NOMO-1 treated with DMSO at 0.1 percent for 48 hours (cell line): ENCODE data around the gene MARCHF3.
"Not testable (repeated sequence)": the region's sequence is repeated elsewhere in the genome, so short reads cannot be mapped to it uniquely, and the experiment has no call there.

Source experiments
- DNase-seq: peaks from one replicate; lab custom pipeline; 2025; ENCODE audit not compliant: unreplicated experiment; lab: John Stamatoyannopoulos, UW

The MARCHF3 gene

DNA sequence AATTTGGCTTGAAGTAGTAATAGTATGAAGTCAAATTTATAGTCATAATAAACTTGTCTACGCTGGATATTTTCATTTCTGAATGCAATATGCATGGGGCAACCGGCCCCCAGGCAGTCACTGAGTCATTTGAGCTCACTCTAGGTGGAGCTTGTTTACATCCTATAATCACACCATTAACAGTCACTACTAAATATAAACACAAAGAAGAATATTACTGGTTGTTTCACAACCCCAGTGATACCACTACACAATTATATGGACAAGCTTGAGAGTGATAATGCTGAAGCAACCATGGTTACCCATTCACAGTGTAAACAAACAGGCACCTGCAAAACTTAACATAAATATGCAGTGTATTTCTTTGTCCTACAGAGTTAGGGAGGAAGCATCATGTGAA lies 68.7 kb downstream of the MARCHF3 start:
- DNase-seq: peak; percentile 53

DNA sequence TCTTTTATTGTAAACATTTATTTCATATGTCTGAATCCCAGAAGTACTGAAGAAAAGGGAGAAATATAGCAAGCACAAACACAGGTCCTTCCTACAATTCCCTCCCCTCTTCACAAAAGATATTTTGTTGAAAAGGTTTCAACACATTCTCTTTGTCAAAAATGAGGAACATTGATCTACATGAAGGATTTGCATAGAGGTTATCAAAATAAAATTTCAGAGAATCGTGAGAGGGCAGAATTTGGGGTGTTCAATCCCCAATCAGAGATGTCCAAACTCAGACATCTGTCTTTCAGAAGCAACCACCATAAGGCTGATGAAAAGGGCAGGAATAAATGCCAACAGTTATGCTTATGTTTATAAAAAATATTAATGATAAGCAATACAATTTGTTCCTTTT lies 69.2 kb downstream of the MARCHF3 start:
- DNase-seq: peak; percentile 19

GRCh38 chr5:126959188-126959587 lies 71.2 kb downstream of the MARCHF3 start:
- no peak for DNase-seq

DNA sequence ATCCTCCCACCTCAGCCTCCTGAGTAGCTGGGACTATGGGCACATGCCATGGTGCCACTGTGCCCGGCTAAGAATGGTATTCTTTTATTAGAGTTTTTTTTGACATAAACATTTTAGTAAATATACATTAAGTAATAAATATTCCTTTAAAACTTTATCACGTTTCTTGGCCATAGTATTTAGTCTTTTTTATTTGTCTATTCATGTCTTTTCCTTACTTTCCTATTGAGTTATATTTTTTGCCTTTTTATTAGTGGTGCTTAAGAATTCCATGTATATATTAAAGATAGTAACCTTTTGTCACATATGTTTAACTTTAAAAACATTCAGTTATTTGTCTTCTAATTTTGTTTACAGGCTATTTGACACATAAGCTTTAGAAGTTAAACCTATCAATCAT lies 73.4 kb downstream of the MARCHF3 start:
- DNase-seq: no peak

GRCh38 chr5:126954981-126955380 lies 75.4 kb downstream of the MARCHF3 start:
- DNase-seq: no peak

GRCh38 chr5:126953640-126954039 lies 76.7 kb downstream of the MARCHF3 start:
- no peak for DNase-seq

GRCh38 chr5:126949475-126949874 lies 80.9 kb downstream of the MARCHF3 start:
- DNase-seq: no peak

DNA sequence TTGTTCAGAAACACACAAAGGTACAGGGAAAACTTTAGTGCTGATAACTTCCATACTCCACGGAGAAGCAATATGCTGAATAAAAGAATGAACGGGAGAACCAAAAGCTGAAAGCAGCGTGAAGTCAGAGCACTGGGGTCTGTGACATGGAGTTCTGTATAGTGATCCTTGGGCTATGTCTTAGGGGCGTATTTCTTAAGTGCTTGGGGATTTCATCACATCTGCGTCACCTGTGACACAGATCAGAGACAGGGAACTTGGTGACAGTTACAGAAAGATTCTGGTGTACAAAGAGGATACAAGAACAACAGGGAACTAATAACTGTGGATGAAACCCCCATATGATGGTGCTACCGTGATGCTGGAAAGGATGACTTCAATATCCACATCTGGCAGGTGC lies 81.9 kb downstream of the MARCHF3 start:
- peak; percentile 21 for DNase-seq

- no peak for DNase-seq
Measured at GRCh38 chr5:126948011-126948355, 82.4 kb downstream of the MARCHF3 start.

DNA sequence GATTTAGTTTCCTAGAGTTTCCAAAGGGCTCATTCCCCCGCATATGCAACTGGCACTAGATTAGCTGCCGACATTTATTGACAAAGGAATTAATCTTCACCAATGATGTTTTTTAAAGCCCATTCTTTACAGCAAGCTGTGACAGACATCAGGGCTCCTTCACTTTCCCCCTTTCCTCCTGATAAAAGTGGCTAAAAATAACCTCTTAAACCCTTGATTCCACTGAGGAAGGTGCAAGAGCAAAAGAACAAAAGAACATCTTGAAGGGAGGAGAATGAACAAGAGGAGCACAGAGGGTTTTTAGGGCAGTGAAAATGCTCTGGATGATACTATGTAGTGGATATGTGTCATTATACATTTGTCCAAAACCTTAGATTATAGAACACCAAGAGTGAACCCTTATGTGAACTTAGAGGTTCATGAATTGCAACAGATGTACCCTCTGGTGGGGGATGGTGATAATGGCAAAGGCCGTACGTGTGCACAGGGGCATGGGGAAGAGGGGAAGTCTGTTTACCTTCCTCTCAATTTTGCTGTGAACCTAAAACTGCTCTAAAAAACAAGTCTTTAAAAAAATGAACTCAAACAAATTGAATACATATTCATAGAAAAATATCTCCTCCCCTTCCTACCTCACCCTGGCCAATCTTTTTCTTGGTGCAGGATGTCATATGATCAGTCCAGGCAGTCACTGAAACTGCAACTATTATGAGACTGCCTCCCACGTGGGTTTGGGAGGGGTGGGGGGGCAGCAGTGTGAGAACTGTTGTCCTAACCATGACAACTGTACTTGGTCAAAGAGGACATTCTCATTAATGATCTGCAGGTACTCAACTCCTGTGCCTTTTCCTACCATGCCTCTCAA lies 83.0 kb downstream of the MARCHF3 start:
- no peak for DNase-seq

- DNase-seq: not testable (repeated sequence)
Measured at GRCh38 chr5:126942908-126943307, 87.5 kb downstream of the MARCHF3 start.

GRCh38 chr5:126941403-126941802 lies 89.0 kb downstream of the MARCHF3 start:
- peak; percentile 1 for DNase-seq

- DNase-seq: no peak
Measured at GRCh38 chr5:126939887-126940286, 90.5 kb downstream of the MARCHF3 start.

DNA sequence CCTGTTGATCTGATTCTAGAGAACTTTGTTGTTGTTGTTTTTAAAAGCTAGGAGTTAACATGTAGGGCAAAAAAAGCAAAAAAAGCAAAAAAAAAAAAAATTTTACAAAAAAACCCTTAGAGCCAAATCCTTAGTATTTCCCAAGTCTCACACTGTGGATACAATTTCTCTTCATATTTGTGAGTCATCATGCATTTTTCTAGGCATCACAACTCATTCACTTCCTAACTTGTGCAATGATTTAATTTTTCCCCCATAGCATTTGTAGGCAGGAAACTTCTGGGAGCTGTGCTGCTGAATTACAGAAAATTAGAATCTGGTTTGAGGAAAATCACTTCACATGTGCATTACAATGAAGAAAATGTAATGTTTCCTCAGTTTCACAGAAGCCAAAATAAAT lies 91.9 kb downstream of the MARCHF3 start:
- DNase-seq: peak; percentile 2

- no peak for DNase-seq
Measured at GRCh38 chr5:126937771-126938170, 92.6 kb downstream of the MARCHF3 start.

DNA sequence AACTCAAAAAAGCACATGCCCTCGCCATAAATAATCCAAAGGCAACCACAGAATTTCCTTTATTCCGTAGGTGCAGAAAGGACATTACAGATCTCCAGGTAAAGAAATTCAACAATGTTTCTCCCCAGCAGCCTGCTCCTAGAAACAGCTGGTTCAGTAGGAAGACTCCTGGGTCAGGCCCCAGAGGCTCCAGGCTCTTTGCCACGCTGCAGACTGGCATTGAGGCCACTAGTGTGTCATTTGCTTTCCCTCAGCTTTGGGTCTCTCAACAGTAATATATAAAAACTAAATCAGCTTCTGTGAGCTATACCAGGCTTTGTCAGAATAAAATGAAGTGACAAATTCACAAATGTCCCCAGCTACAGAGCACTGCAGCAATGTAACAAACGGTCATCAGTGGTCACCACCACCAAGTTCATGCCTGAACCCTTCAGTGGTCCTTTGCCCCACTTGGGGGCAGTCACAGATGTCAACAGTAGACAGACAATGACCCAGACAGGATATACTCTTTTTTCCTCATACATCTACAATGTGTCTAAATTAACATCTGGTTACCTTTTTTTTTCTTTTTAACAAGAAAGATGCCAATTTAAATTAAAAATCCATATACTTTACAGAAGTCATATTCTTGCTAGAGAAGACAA lies 93.5 kb downstream of the MARCHF3 start:
- no peak for DNase-seq

GRCh38 chr5:126931963-126932660 lies 98.2 kb downstream of the MARCHF3 start:
- DNase-seq: no peak

DNA sequence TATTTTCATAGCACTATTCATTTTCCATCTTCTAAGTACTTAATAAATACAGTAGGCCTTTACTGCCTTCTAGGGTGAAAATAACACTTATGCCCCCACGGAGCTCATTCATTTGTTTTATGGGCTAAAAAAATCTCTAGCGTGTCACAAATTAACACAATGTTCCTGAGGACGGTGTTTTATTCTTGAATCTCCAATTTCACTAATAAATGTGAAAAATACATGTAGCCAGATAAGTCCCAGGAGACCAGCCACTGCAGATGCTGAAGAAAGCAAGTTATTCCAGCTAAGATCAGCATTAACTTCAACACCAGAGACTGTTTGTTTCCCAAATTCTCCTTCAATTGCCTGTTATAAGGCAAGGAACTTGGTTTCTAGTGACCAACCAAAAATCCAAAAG lies 102.3 kb downstream of the MARCHF3 start:
- no peak for DNase-seq

GRCh38 chr5:126927429-126927828 lies 102.9 kb downstream of the MARCHF3 start:
- no peak for DNase-seq

DNA sequence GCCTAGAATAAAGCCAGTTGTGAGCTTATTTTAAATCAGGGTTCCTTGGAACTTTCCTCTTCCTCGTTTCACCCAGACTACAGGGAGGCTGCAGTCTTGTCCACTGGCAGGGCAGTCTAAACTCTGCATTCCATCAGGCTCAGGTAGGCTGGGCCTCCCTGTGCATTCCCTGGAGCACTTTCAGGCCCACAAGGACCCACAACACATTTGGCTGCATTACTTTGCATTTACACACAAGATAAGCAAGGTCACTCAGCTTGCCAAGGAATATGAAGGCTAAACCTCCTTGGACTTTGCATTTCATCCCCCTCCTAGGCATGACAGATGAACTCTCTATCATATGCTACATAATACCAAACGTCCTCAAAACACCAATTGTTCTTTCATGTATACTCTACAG lies 104.2 kb downstream of the MARCHF3 start:
- DNase-seq: no peak

DNA sequence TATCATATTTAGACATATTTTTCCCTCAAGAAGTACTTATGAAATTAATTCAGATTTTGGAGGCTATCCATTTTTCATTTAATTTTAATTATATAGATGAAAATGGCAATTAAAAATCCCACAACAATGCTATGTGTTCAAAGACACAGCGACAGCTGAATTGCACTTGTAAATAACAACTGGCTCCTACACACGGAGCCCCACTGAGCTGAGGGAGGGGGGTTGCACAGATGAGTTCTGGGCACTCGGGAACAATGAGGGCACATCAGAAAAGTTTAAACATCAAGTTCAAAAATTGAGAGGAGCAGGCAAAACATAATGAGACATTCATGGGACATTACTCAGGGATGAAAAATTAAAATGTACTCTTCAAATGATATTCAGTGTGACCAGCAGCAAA lies 104.9 kb downstream of the MARCHF3 start:
- no peak for DNase-seq
